ENCODE measurements around the gene CRISPLD2.

CRISPLD2 gene

DNA sequence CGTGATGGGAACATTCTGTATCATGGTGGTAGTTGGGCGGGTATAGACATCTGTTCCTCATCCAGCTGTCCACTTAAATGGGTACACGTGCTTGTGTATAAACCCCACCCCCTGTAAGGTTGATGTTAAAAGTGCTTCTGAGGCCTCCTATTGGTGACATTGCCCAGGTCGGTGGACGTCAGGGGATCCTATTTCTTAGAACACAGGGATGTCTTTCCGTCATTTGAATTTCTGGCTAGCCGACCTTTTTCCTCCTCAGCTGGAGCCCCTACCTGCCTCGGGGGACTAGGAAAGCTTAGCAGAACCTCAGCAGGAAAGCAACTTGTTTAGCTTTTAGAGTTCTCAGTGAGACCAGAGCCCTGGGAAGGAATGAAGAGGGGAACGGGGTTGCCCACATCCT is 16.6 kb upstream of the CRISPLD2 start:
- DNase-seq, result no peak

DNA sequence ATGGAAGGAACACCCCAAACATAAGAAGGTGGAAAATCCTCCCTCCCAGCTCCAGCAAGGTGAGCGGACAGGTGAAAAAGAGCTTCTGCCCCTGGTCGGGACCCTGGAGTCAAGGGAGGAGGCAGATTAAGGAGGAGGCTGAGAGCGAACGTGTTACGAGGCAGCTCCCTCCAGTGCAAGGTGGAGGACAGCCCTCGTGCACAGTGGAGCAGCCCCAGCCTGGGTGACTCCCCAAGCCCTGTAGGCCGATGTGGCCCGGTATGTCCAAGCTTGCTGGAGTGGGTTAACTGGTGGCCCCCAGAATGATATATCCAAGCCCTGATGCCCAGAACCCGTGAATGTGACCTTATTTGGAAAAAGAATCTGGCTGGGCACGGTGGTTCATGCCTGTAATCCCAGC is 15.5 kb upstream of the CRISPLD2 start:
- no peak for DNase-seq

DNA sequence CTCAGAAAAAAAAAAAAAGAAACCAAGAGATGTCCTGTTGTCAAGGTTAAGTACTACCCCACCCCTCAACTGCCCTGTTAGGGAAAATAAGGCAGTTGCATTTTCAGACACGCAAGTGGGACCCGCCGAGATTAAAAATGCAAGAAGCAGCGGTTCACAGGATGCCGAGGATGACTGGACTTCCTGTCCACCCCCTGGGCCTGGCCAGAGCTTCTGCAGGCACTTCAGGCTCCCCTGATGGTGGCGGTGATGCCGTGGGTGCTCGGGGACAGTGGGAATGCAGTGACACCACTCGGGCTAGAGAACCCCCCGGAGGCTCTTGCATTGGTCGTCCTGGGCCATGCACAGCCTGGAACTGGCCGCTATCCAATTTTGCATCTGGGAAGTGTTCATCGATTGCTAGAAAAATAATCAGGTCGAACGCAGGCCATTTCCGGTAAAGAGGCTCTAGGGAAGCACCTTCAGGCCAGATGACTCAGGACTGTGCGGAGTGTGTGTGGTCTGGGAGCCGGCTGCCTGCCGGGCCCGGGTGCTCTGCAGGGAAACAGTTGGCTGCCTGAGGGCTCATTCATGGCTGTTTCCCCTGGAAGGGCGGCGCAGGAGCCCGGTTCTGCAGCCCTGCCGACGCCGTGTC is 13.4 kb upstream of the CRISPLD2 start:
- peak; percentile 83 for DNase-seq

DNA sequence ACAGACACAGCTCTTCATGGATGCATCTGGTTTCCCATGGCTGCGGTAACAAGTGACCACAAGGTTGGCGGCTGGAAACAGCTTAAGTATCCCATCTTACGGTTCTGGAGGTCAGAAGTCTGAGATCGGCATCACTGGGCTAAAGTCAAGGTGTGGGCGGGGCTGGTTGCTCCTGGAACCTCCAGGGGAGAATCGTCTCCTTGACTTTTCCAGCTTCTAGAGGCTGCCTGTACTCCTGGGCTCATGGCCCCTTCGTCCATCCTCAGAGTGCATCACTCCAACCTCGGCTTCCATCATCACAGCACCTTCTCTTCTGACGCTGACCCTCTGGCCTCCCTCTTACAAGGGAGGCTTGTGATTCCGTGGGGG is 12.9 kb upstream of the CRISPLD2 start:
- no peak for DNase-seq

DNA sequence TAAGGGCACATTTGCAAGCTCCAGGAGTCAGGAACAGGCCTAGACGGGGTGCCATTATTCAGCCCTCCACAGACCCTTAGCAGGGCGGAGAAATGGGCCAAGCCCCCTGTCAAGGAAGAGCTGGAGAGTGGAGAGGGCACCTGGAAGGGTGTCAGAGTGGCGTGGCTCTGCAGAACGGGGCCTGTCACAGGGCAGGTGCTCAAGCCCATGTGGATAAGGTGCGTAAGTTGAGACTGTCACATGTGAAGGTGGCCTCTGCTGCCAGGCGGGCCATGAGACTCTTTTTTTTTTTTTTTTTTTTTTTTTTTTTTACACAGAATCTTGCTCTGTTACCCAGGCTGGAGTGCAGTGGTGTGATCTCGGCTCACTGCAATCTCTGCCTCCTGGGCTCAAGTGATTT is 12.0 kb upstream of the CRISPLD2 start:
- DNase-seq, result no peak

DNA sequence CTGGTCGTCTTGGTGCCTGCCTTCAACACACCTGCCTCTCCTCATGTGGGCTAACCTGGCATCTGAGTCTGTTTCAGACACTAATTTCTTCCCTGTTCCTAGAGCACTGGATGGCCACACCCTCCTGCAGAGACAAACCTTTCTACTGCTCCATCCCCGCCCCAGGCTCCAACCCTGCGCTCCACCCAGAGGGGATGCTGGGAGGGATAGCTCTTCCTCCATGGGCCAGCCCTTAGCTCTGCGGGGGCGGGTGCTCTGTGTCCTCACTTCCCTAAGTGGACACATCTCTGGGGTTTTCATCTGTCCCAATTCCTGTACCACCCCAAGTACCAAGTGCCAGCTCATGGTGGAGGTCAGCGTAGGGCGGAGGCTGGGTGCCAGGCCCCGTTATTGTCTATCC is 11.0 kb upstream of the CRISPLD2 start:
- DNase-seq, result no peak

DNA sequence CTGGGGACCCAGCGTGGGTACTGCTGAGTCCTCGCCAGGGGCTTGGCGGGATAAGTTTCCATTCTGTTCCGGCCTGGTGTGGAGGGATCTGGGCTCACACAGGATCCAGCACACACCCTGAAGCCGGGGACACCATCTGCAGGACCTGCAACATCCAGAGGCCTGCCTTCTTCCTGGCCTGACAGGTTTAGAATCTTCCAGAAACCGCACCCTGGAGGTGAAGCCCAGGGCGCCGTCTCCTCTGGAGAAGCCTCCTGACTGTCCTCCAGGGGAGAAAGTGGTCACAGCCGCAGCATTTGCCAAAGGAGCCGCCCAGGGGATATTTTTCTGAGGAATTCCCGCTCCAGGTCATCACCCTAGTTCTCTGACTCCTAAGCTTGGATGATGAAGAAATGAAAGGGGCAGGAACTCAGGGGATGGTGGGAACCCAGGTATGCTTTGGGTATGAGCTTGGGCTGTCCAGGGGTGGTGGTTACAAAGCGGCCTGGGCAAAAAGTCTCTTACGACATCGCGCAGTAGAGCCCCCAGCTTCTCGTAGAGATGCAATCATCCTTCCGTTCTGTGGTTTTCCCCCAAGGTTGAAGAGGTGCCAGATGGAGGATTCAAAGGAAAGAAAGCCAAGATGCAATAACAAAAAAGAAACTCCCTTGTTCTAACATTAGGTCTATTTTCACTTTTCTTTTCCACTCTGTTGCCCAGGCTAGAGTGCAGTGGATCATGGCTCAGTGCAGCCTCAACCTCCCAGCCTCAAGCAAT is 9.1 kb upstream of the CRISPLD2 start:
- DNase-seq, result peak; percentile 50

DNA sequence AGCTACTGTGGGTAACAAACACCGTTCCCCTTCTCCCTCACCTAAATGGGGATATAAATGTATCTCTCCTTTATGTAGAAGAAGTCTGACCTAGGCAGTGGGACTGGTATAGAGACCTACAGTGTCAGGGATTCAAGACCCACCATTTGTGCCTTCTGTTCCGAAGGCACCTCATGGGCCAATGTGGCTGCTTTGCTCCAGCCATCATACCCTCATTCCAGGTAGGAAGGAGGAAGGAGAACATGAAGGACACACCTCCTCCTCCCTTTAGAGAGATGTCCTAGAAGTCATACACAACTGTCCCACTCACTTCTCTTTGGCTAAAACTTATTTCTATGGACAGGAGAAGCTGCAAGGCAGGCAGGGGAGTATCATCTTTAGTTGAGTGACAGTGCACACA is 8.3 kb upstream of the CRISPLD2 start:
- DNase-seq, result no peak

DNA sequence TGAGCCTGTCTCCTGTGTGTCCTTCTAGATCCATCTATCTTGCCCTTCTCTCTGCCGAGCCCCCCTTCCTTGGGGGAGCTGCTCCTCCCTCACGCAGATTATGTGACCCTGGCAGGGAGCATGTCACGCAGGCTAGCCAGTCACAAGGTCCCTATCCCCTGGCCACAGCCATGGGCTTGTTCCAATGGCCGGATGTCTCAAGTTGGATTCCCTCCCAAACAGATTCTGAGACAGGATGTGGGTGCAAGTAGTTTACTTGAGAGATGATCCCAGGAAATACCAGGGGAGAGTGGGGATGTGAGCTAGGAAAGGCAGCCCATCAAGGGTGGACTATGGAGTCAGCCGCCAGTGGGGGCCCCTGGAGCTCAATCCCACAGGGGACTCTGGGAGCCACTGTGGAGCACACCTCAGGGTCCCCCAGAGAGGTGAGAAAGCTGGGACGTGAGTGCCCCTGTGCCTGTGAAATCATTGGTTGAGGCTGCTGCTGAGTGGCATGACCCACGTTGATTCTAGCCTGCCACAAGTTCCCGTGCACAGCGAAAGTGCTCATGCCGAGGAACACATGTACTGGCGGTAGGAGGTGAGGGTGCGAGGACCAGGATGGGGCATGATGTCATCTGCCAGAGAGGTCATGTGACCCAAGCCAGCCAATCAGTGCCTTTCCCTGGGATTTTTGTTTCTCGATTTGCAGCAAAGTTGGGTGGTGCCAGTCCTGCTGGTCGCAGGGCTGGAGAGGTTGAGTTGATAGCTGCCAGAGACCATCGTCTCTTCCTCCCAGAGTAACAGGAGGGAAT is 6.4 kb upstream of the CRISPLD2 start:
- DNase-seq, result no peak

DNA sequence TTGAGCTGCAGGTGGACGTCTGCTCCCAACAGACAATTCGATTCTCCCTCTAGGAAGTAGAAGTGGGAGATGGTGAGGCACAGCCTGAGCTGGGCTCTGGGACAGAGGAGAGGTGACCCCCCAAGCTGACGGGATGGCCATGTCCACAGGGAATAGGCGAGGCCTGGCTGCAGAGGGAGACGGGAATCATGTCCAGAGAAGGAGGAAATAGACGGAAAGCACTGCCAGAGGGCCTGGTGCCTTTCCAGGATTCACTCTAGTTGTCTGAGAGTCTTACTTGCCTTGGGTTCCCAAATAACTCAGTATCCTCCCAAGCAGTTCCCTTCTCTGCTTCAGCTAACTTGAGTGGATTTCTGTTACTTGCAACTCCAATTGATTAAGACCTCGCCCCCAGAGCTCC is 4.3 kb upstream of the CRISPLD2 start:
- DNase-seq, result no peak

DNA sequence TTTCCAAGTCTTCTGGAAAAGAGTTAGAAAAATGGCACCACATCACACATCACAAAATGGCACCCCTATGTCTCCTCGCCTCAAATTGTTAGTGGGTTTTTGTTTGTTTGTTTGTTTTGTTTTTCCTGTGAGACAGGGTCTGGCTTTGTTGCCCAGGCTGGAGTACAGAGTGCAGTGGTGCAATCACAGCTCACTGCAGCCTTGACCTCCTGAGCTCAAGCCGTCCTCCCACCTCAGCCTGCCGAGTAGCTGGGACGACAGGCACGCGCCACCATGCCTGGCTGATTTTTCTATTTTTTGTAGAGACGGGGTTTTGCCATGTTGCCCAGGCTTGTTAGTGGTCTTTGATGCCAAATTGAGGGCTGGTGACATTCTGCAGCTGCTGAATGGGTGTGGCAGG is 3.8 kb upstream of the CRISPLD2 start:
- no peak for DNase-seq

DNA sequence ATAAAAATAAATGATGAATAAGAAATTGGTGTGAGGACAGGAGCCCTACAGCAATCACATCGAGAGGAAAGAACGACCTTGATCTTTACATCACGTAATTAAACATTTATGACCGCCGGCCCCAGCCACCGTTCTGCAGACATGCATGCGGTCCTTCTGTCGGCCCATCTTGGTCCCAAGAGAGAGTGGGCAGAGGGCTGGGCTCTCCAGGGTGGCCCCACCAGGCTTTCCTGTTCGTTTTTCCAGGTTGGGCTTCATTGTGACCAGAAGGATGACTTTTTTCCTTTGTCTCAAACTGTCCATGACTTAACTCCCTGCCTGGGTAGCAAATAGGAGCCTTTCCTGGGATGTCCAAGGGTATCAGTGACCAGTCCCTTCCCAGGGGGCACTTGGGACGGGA is 3.3 kb upstream of the CRISPLD2 start:
- DNase-seq, result no peak

DNA sequence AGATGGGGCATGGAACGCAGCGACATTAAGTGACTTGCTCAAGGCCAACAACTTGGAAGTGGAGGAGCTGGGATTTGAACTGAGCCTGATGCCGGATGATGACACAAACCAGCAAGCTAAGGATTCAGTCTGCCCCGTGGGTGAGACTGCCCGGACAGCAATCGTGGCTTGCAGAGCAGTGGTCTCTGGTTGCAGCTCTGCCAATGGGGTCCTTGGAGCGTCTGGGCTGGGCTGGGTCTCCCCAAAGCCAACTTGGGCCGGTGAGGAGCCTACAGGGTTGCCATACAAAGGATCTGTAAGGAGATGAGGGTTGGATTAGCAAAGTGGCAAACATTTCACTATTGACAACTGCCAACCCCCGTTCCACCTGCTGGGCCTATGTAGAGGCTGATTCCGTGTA is 2.6 kb upstream of the CRISPLD2 start:
- DNase-seq, result no peak

DNA sequence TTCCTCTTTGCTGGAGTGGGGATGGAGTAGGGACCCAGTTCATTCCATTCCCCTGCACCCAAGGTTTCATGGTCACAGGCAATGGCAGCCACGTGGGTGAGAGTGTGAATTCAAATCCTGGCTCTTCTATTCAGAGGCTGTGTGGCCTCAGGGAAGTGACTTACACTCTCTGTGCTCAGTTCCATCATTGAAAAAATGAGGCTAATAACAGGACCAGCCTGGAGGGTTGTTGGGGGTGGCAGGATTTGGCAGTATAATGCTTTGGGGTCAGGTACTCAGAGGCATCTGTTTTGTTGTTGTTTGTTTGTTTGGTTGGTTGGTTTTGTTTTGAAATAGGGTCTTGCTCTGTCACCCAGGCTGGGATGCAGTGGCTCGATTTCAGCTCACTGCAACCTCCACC is 2.2 kb upstream of the CRISPLD2 start:
- no peak for DNase-seq

DNA sequence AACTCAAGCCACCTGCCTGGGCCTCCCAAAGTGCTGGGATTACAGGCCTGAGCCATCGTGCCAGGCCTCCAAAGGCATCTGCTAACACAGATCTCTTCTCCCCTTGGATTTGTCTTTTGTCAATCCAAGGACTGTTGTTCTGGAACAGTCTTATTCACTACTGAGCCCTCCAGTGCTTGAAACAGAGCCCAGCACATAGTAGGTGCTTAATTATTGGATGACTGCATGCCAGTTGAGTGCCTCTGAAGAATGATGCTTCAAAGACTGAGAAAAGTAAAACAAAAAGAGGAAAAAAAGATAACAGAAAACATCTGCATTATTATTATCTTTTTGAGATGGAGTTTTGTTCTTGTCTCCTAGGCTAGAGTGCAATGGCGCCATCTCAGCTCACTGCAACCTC is 1.7 kb upstream of the CRISPLD2 start:
- no peak for DNase-seq

DNA sequence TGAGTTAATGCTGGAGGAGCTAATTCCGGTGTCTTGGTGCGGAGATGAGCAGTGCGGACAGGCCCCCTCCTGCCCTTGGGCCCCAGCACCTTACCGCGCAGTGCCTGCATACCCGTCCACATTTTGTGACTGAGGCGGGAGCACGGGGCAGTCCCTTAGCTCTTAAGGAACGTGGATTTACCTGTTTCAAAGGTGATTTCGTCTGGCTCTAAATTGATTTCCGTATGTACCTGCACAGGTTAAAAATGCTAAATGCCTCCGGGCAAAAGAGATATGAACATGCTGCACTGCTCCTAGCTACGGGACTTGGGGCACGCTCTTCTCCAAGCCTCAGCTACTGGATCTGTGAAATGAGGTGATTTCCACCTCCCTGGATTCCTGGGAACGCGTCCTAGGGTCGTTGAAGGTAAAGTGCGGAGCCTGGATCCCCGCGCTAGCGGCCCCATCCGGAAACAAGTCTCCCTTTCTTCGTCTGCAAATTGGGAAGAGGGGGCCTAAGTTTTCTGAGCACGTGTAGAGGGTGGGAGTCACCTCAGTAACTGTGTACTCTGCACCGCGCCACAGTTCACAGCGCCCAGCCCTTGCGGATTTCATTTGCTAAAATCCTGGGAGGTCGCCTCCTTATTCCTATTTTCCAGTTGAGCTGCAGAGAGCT is 669 bp upstream of the CRISPLD2 start:
- DNase-seq, result no peak

DNA sequence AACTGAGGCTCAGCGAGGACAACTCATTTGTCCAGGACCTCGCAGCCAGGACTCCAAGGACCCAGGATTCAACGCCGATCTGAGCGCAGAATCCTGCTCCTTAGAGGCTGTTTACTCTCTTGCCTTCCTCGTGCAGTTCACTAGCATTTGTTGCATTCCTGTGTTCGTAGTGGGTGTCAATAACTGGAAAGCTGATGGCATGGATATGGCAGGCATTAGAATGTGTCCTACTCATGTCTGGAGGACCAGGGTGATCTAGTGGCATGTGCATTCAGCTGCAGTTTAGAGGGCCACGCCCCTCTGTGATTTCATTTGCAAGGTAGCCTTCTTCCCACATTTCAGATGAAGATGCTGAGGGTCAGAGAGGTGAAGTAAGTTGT is 510 bp downstream of the CRISPLD2 start:
- no peak for DNase-seq

DNA sequence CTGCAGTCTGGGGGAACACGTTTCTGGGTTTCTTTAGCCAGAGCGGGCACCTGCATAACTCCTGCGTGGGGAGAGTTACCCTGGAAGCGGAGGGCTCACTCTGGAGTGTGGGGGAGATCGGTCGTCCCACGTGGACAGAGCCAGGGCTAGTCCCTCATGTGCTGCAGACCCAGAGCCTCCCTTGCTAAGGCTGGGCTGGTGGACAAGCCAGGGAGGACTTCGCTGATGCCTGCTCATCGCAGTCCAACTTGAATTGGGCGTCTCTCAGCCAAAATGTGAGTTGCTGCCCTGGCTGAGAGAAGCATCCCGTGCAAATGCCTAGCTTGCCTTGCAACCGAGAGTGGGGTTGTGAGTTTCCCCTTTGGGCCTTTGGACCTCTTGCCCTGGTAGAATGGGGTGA is 986 bp downstream of the CRISPLD2 start:
- DNase-seq, result no peak

DNA sequence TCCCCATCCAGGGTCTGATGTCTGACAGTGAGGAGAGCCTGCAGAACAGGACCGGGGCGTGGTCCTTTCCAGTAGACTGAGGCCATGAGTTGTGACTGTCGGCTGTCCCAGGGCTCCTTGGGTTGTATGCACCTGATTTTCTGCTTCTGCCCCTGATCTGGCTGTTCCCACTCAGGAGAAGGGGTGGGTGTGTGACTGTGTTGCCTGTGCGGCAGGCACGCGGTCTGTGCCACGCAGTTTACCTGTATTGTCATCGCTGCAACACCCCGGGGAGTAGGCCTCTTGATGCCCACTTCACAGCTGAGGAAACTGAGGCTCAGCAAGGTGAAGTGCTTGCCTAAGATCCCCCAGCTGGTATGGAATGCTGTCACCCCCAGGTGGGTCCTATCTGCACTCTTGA is 1.4 kb downstream of the CRISPLD2 start:
- DNase-seq, result no peak

DNA sequence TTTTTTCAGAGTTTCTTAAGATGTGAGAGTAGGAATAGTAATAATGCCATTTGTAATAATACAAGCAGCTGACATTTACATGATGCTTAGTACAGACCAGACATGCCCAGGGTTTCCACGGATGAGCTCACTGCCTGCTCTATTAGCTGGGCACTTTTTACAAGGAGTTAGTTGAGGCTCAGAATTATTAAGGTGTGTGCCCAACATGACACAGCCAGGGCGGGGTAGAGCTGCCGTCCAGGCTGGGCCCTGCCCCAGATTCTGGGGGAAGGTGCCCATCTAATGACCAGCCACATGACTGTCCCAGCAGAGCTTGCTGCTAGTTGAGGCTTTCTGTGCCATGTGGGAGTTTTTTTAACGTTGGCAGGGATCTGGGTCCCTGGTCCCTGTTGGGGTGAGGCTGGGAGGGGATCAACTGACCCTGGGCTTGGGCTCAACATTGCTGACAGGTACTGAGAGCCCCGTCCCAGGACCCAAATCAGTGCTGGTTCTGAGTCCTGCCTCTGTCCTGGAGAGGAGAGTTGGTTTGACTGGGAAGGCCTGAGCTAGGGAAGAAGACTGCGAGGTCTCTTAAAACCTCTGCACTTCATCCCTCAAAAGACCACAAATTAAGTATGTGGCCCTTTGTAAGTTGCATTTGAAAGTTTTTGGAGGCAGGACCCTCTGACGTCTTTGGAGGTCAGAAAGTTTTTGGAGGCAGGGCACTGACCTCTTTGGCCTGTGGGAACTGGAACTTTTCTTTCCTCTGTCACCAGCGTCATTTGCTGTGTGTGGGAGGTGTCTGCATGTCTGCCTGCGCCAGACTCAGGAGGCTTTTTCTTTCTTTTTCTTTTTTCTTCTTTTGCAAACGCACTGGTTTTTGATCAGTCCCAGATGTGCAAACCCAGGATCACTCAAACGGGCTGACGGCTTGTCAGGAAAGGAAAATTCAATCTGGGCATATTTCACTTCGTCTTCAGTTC is 2.2 kb downstream of the CRISPLD2 start:
- no peak for DNase-seq

DNA sequence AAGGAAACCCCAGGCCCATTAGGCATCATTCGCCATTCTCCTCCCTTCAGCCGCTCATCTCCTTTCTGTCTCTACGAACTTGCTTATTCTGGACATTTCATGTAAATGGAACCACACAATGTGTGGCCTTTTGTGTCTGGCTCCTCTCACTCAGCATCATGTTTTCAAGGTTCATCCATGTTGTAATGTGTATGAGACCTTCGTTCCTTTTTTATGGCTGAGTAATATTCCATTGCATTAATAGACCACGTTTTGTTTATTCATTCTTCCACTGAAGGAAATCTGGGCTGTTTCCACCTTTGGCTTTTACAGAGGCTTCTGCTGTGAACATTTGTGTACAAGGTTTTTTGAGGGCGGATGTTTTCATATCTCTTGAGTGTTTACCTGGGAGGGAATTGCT is 3.2 kb downstream of the CRISPLD2 start:
- no peak for DNase-seq

DNA sequence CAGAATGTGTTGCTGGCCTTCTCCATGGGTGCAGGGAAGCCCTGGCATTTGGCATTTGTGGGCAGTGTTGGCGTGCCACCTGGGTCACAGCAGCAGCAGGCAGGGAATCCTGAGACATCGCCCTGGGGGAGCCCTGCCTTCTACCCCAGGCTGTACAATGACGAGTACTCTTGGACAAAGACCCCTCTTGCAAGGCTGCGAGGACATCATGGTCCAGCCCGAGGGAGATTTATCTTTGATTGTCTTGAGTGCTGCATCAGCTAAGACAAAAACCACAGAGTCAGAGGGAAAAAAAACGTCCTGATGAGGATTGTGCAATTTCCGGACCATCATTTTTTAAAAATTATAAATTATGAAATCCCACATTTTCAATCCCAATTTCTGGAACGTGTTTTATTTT is 3.7 kb downstream of the CRISPLD2 start:
- DNase-seq, result peak; percentile 55

DNA sequence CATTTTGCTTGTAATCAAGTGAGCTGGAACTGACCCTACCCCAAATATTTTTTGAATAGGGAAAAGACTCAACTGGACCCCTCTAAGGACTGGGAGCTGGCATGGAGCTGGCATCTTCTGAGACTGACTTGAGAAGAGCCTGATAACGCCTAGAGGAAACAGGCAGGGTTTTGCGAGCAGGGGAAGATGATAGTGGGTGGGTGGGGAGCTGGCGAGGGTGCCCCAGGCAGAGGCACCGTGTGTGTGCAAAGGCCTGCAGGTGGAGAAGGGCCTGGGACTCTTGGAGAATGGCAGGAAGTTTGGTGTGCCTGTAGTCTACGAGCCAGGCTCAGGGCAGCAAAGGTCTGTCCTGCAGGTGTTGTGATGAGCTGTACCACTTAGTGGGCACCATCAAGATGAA is 4.1 kb downstream of the CRISPLD2 start:
- DNase-seq, result no peak

Measured in OCI-M1 (cell line).